Adipocyte (in vitro differentiated cells): ENCODE data around the gene CNDP1.

Experiments used
- DNase-seq: peaks from one replicate; pipeline ENCODE4 v3.0.0-alpha.2; 2015; ENCODE audit warnings: low read depth
- H3K27me3 ChIP-seq: replicated peaks from 2 replicates; pipeline ENCODE4 v1.7.0; 2013; ENCODE audit warnings: mild to moderate bottlenecking, low read length, moderate library complexity; ENCODE audit not compliant: control insufficient read depth, insufficient read depth
- H3K36me3 ChIP-seq: 2 replicates; pipeline ENCODE4 v1.7.0; 2013; ENCODE audit warnings: low read length, mild to moderate bottlenecking, moderate library complexity; ENCODE audit not compliant: control insufficient read depth, insufficient read depth, severe bottlenecking
- H3K4me1 ChIP-seq: 2 replicates; pipeline ENCODE4 v1.7.0; 2013; ENCODE audit warnings: mild to moderate bottlenecking, low read length, moderate library complexity; ENCODE audit not compliant: control insufficient read depth, insufficient read depth
- H3K4me3 ChIP-seq: 2 replicates; pipeline ENCODE4 v1.7.0; 2013; ENCODE audit warnings: mild to moderate bottlenecking, low read length, moderate library complexity
- H3K9ac ChIP-seq: 2 replicates; pipeline ENCODE4 v1.7.0; 2013; ENCODE audit warnings: mild to moderate bottlenecking, low read length, moderate library complexity
- H3K9me3 ChIP-seq: 2 replicates; pipeline ENCODE4 v1.7.0; 2013; ENCODE audit warnings: mild to moderate bottlenecking, low read length, moderate library complexity; ENCODE audit not compliant: control insufficient read depth

The CNDP1 gene

DNA sequence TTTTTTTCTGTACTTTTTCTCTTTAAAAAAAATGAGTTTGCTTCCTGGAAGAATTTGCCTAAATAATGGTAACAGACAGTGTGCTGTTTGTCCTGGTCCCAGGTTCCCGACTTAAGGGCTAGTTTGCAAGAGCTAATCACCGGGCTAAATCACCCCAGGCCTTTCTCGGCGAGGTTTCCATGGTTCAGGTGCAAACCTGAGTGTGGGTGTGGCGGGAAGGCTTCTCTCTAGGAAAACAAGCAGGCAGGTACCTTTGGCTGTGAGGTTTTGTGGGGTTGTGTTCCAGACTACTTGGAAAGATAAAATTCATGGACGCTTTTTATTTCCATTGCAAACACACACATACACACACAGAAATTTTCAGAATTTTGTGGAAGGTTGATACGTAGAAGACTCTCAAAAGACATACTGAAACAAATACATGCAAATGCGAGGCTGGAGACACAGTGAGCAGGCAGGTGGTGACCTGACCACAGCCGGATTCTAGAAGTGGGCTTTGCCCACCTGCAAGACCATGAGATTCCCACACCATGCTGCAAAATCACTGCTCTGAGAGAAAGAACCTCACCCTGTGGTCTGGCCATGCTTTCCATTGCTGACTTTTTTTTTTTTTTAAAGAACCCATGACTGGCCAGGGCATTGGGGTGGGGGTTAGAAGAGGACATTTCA, 815 bp downstream of the CNDP1 start:
- no peak for DNase-seq
- peaks cover 3% of the 10 kb centered on the region for H3K9me3 ChIP-seq
- no peak overlapping the region for H3K9ac ChIP-seq
- H3K4me1 ChIP-seq: no peaks in the 10 kb centered on the region
- H3K4me3 ChIP-seq: no peak overlapping the region
- H3K36me3 ChIP-seq: no peaks in the 10 kb centered on the region
- H3K27me3 ChIP-seq: peaks cover 29% of the 10 kb centered on the region

DNA sequence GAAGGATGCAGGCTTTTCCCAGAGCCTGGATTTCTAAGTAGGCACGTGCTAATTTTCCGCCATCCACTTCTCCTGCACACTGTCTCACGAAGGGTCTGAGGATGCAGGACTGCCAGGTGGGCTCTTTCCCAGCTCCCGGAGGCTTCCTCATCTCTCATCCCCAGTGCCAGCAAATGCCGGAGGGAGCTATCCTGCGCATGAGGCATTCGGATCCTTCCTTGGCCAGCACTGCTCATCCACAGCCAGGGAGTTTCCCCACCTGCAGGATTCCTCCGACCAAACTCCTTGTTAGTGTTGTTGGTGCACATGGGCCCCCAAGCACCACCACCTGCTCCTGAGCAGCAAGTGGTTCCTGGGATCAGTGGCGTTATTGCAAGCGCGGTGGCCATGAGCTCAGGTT, 5.0 kb downstream of the CNDP1 start:
- H3K27me3 ChIP-seq: peaks cover 22% of the 10 kb centered on the region
- peaks cover 3% of the 10 kb centered on the region for H3K9me3 ChIP-seq
- no peak for DNase-seq
- H3K4me1 ChIP-seq: no peaks in the 10 kb centered on the region
- H3K4me3 ChIP-seq: no peak overlapping the region
- no peak overlapping the region for H3K9ac ChIP-seq
- no peaks in the 10 kb centered on the region for H3K36me3 ChIP-seq

DNA sequence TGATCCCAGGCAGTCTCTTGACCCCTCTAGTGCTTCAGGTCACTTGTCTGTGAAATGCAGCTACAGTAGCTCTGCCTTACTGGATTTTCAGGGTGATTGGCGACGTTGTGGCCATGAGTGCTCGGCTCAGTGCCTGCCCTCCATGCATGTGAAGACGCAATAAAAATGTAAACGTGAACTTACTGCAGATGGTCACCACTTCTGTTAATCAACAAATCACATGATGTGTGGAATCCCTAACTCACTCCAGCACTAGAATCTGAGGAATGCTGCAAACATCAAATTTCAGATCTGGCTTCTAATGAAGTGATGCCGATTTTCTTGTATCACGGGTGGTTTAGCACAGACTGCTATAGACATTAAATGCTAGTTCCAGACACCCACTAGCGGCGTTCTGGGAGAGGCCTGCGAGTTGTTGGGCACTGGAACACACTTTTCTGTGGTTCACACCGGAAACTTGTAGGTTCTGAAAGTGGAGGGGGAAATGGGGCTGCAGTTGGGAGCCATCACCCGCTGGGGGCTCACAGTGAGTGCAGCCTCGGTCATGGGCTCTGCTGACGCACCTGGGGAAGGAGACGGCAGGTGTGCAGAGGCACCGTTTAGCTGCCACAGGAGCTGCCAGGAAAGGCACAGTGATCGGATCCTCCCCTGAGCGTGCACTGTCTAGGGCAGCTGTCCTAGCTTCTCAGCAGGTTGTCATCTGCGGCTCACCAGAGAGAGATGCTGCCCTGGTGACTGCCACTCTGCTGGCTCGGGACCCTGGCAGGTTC, 6.5 kb downstream of the CNDP1 start:
- no peaks in the 10 kb centered on the region for H3K4me1 ChIP-seq
- H3K9me3 ChIP-seq: peaks cover 3% of the 10 kb centered on the region
- no peak overlapping the region for H3K4me3 ChIP-seq
- DNase-seq: peak; percentile 5
- peaks cover 22% of the 10 kb centered on the region for H3K27me3 ChIP-seq
- H3K9ac ChIP-seq: no peak overlapping the region
- no peaks in the 10 kb centered on the region for H3K36me3 ChIP-seq

DNA sequence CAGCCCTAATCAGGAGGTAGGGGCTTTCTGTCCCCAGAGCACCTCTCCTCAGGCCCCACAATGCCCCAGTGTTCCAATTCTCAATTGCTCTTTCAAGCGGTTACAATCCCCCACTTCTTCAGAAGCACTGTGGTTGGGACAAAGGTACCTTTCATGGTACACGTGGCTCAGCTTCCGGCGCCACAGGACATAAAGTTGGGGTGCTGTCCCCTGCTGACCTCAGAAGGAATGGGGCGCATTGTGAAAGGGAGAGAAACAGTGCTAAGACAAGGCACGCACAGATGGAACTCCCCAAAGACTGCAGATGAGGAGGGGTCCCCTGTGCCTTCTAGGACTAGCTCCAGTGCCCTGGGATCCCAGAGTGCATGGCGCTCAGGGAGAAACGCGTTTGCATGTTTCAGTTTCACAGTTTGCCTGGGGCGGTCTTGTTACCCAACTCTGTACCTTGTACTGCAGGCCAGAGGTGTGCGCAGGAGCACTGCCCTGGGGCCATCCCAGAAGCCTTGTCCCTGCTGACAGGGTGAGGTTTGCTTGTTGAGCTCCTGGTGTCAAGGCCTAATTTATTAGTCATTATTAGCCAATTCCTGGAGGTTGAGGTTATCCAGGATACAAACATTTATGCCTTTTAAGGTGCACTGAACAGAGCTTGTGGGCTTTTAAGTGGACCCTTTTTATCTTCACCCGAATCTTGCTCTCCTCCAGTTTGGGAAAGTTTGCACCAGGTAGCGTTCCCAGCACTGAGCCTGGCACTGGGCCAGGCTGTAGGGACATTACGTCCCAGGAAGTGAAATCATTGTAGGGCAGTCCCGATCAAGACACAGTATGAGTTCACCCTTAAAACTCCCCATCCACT, 7.6 kb downstream of the CNDP1 start:
- no peak overlapping the region for H3K9ac ChIP-seq
- DNase-seq: no peak
- H3K4me1 ChIP-seq: peaks cover 6% of the 10 kb centered on the region
- H3K4me3 ChIP-seq: no peak overlapping the region
- H3K27me3 ChIP-seq: peaks cover 22% of the 10 kb centered on the region
- H3K9me3 ChIP-seq: no peaks in the 10 kb centered on the region
- H3K36me3 ChIP-seq: no peaks in the 10 kb centered on the region

DNA sequence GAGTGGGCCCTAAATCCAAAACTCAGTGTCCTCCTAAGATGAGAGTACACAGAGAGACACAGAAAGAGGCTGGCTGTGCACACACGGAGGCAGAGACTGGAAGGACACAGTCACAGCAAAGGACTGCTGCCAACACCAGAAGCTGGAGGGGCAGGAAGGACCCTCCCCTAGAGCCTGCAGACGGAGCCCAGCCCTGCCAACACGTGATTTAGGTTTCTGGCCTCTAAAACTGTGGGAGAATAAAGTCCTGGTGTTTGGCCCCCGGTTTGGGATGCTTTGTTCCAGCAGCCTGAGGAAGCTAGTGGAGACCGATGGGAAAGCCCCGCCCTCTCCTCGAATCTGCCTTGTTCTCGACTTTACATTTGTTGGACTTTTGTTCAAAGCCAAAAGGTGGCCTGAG, 10.6 kb downstream of the CNDP1 start:
- peaks cover 10% of the 10 kb centered on the region for H3K4me1 ChIP-seq
- no peak overlapping the region for H3K4me3 ChIP-seq
- no peaks in the 10 kb centered on the region for H3K27me3 ChIP-seq
- H3K9ac ChIP-seq: no peak overlapping the region
- DNase-seq: no peak
- H3K9me3 ChIP-seq: peaks cover 6% of the 10 kb centered on the region
- no peaks in the 10 kb centered on the region for H3K36me3 ChIP-seq

GRCh38 chr18:74546007-74546406, 11.7 kb downstream of the CNDP1 start:
- no peak for DNase-seq
- Histone ChIP-seq H3K27me3 (no peaks in the 10 kb centered on the region), H3K36me3 (no peaks in the 10 kb centered on the region), H3K9ac (no peak overlapping the region), H3K9me3 (peaks cover 8% of the 10 kb centered on the region), H3K4me3 (no peak overlapping the region), H3K4me1 (peaks cover 10% of the 10 kb centered on the region)

GRCh38 chr18:74546751-74547530, 12.6 kb downstream of the CNDP1 start:
- H3K4me1 ChIP-seq: peaks cover 10% of the 10 kb centered on the region
- H3K9me3 ChIP-seq: peaks cover 8% of the 10 kb centered on the region
- no peaks in the 10 kb centered on the region for H3K36me3 ChIP-seq
- peak; percentile 38 for DNase-seq
- H3K9ac ChIP-seq: no peak overlapping the region
- no peaks in the 10 kb centered on the region for H3K27me3 ChIP-seq
- H3K4me3 ChIP-seq: peak overlapping the region; percentile 38

GRCh38 chr18:74547860-74548259, 13.6 kb downstream of the CNDP1 start:
- H3K9ac ChIP-seq: no peak overlapping the region
- peaks cover 3% of the 10 kb centered on the region for H3K27me3 ChIP-seq
- peaks cover 10% of the 10 kb centered on the region for H3K4me1 ChIP-seq
- DNase-seq: no peak
- H3K9me3 ChIP-seq: peaks cover 8% of the 10 kb centered on the region
- no peak overlapping the region for H3K4me3 ChIP-seq
- no peaks in the 10 kb centered on the region for H3K36me3 ChIP-seq

DNA sequence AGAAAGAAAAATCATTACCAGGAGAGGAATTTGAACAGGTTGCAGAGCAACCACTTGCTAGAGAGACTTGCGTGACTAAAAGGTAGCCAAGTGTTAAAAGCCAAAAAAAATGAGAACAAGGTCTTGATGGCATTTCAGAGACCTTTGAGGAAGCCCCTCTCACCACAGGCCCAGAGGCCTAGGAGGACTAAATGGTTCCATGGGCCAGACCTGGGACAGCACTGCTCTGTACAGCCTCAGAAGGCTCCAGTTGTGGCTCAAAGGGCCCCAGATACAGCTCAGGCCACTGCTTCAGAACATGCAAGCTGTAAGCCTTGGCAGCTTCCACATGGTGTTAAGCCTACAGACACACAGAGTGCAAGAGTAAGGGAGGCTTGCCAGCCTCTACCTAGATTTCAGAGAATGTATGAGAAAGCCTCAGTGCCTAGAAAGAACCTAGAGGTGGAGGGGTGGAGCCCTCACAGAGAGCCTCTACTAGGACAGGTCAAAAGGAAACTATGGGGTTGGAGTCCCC, 15.3 kb downstream of the CNDP1 start:
- Histone ChIP-seq H3K36me3 (no peaks in the 10 kb centered on the region), H3K4me1 (peaks cover 10% of the 10 kb centered on the region), H3K9me3 (peaks cover 8% of the 10 kb centered on the region), H3K4me3 (no peak overlapping the region), H3K9ac (no peak overlapping the region), H3K27me3 (peaks cover 10% of the 10 kb centered on the region)
- DNase-seq: no peak

DNA sequence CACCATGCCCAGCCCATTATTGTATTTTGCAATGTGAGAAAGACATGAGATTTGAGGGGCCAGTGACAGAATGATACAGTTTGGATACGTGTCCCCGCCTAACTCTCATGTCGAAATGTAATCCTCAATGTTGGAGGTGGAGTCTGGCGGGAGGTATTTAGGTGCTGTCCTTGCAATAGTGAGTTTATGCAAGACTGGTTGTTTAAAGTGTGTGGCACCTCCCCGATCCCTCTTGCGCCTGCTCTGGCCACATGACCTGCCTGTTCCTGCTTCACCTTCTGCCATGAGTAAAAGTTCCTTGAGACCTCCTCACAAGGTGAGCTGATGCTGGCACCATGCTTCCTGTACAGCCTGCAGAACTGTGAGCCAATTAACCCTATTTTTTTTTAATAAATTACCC, 16.6 kb downstream of the CNDP1 start:
- DNase-seq: no peak
- Histone ChIP-seq H3K36me3 (no peaks in the 10 kb centered on the region), H3K4me3 (no peak overlapping the region), H3K4me1 (peaks cover 10% of the 10 kb centered on the region), H3K27me3 (peaks cover 21% of the 10 kb centered on the region), H3K9me3 (peaks cover 8% of the 10 kb centered on the region), H3K9ac (no peak overlapping the region)
